Activated CD4-positive, alpha-beta T cell treated with anti-CD3 and anti-CD28 coated beads, Interleukin-2, Interleukin-4, amounts not matched to agents 100 ng/mL and 50 ng/mL, durations not matched to agents 16 hours and 8 hours (primary cell): Measurements from ENCODE around the gene SLC38A5.

Experiments used
- DNase-seq: peaks from one replicate; pipeline ENCODE4 v3.0.0-alpha.2; 2020; ENCODE audit warnings: low spot score

SLC38A5 gene

DNA sequence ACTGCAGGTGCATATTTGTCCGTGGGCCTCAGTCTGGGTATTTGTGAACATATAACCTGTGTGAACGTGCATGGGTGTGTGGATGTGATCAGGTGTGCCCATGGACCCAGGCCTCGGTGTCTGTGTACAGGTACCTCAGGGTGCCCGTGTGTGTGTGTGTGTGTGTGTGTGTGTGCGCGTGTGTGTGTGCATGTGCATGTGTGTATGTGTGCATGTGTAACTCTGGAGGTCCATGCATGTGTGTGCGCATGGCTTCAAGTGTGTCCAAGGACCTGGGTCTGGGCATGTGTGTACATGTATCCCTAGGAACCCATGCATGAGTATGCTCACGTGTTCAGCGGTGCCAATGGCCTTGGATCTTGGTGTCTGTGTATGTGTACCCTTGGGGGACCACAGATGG lies 21.7 kb upstream of the SLC38A5 start:
- DNase-seq, result no peak

DNA sequence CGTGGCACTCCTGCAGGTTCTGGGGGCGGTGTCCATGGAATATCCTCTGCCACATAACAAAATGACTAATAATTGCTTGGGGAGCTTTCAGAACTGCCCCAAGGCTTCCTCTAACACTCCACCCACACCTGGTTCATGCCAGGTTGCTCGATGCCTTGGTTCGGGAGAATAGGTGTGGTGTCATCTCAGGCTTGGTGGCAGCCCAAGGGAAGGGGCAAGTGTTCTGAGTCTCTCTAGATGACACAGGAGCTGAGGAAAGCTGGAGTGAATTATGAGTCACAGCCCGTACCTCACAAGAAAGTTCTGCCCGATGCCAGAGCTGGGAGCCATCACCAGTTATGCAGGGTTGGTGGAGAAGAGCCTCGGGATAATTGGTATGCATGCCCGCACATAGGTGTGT lies 20.6 kb upstream of the SLC38A5 start:
- DNase-seq, result no peak

DNA sequence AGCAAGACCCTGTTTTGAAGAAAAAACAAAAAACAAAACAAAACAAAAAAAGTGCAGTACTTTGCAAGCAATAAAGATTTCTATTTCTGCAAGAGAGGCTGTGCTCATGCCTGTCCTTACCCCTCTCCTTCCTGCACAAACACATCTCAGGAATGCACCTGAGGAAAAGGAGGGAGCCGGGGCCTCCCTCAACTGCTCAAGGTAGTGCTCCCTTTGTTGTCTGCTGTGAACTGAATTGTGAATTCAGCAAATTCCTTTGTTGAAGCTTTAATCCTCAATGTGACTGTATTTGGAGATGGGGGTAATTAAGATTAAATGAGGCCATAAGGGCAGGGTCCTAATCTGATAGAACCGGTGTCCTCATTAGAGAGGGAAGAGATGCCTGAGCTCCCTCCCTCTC lies 19.8 kb upstream of the SLC38A5 start:
- DNase-seq, result no peak

DNA sequence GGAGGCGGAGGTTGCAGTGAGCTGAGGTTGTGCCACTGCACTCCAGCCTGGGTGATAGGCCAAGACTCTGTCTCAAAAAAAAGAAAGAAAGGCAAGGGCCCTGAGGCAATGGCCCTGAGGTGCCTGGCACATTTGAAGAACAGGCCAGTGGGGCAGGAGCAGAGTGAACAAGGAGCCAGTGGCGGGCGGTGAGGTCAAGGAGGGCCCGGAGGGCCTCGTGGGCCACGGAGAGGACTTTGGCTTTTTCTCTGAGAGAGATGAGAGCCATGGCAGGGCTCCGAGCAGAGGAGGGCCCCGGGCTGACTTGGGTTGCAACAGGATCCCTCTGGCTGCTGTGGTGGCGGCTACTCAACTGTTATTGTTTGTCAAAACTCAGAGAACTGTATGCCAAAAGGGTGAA lies 19.2 kb upstream of the SLC38A5 start:
- DNase-seq, result no peak

DNA sequence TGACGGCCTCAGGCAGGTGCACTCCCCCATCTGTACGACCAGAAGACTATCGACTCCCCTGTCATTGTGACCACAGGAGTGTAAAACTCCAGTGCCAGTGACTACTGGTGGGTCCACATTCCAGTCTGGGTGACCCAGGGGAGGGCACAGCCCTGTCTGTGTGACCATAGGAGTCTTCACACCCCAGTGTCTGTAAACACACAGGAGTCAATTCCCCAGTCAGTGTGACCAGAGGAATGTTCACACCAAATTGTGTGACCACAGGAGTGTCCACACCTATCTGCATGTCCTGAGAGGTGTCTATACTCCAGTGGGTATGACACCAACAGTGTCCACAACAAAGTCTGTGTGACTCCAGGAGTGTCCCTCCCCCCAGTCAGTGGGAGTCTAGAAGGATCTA lies 18.0 kb upstream of the SLC38A5 start:
- DNase-seq, result no peak

DNA sequence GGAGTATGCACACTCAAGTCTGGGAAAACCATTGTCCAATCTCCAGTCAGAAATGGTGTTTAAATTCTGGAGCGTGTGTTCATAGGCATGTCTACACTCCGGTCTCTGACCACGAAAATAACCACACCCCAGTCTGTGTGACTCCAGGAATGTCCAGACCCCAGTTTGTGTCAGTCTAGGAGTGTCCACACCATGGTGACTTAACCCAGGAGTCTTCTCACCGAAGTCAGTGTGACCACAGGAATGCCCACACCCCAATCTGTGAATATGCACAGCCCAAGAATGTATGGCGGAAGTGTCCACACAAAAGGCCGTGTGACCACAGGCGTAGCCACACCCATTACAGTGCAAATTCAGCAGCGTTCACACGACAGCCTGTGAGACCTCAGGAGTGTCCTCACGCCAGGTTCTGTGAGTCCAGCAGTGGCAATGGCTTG lies 17.3 kb upstream of the SLC38A5 start:
- no peak for DNase-seq

DNA sequence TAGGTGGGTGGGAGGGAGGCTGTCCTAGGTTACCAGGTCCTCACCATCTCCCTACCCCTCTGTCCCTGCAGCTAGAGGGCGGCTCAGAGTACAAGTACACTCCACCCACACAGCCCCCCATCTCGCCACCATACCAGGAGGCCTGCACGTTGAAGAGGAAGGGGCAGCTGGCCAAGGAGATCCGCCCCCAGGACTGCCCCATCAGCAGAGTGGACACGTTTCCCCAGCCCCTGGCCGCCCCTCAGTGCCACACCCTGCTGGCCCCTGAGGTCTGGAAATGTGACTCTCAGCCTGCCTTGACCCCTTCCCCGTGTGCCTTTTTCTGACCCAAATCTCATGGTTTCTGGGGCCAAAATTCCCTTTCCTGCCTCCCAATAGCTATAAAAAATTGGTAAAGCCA lies 12.5 kb upstream of the SLC38A5 start:
- DNase-seq, result no peak

DNA sequence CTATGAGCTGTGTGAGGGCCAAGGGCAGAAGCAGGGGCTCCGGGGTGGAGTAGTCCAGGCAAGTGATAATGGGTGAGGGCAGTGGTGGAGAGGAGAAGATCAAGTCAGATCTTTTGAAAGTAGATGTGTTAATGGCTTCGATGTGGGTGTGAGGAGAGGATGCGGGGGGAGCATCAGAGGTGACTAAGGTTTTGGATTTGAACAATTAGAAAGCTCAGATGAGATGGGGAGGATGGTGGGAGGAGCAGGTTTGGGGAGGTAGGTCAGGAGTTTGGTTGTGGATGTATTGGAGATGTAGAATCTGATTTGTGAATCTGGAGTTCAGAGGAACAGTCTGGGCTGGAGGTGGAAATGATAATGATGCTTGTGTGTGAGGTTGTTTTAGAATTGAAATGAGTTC lies 10.5 kb upstream of the SLC38A5 start:
- DNase-seq, result no peak

DNA sequence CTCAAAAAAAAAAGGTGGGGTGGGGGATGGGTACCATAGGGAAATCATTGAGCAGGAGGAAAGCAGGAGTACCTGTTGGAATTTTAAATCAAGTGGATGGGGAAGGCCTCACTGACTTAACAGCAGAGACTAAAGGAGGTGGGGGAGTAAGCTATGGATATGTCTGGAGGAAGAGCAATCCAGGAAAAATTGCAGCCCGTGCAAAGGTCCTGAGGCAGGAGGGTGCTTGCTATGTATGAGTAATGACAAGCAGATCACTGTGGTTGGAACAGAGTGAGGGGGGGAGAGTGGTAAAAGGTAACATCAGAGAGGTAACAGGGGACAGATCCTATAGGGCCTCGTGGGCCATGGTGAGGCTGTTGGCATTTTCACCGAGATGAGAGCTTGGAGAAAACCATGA lies 10.1 kb upstream of the SLC38A5 start:
- no peak for DNase-seq

DNA sequence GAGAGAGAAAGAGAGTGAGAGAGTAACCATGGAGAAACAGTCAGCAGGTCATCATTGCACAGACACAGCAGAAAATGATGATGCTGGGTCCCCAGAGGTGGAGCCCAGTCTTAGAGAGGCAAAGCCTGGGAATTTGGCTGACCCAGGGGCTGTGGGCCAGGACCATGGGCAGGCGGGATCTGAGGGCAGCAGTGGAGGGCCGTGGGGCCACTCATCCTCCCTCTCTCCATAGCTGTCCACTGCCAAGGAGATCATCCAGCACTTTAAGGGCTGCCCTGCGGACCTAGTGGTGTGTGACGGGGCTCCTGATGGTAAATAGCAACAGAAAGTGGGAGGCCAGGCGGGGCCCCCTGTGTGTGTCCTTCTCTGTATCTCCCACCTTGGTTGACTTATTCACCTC lies 8.7 kb upstream of the SLC38A5 start:
- DNase-seq, result no peak

DNA sequence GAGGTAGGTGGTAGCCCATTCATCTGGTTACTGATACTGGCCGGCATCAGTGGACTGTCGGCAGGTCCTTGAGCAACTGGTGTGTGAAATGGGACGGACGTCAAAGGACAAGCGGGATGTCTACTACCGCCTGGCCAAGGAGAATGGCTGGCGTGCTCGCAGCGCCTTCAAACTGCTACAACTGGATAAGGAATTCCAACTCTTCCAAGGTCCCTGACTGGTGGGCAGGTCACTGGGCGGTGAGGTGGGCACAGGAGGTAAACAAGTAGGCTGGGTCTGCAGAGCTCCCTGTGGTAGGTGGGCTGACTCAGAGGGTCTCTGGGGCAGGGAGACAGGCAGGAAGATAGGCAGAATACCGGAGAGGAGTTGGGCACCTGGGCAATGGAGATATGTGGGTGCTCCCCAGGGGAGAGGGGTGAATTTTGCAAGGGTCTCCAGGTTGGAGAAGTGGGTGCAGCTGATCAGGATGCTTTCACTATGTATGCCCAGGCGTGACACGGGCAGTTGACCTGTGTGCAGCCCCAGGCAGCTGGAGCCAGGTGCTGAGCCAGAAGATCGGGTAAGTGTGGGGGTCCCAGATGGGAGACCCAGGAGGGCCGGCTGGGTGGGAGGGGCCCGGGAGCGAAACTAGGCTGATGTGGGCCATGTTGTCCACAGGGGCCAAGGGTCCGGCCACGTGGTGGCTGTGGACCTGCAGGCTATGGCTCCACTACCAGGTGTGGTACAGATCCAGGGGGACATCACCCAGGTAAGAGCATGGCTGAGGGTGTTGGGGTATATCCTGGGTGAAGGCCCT lies 8.1 kb upstream of the SLC38A5 start:
- no peak for DNase-seq

DNA sequence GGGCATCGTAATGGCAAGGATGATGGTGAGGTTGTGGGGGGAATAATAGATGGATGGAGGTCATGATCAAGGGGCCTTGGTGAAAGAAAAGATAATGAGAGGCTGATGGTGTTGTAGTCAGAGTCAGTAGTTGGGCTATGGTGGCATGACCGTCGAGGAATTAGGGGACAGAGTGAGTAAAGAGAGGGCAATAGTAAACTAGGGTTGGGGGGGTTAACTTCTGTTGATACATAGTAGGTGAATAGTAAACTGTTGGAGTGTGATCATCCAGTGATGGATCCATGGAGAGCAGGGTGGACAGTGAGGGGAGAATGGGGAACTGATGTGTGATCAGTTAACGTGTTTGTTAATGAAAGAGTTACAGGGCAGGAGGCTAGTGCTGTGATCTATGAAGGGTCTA lies 6.9 kb upstream of the SLC38A5 start:
- DNase-seq, result no peak

DNA sequence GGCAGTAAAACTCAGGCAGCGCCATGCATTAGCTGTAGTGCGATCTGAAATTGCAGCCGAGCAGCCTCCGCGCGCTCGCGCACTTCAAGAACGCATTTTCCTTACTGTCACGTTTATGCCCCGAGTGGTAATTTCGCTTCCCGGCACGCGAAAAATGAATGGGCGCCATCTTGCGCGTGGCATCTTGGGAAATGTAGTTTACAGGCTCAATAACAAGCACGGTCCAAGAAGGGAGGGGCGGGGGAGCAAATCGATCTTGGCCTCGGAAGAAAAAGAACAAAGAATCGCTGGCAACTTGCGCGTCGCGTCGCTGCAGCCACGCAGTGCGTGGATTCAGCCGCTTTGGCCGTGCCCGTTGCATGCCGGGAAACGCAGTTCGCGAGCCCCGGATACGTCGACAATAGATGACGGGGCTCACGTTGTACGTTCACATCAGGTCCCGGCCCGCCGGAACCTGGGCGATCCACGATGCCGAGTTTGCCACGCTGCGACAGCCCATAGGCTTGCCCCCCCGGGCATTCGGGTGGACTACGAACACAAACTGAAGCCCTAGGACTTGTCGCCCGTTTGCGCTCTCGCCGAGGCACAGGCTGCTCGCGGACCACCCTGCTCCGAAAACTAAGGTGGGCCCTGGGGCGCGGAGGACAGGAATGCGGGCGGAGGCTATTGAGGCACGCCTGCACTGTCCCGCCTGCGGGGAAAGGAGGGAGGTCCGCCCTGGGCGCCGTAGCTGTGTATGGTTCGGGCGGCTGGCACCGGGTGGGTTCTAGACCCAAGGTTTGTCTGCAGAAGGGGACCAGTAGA lies 5.9 kb upstream of the SLC38A5 start, which contains the start of gene FTSJ1:
Gene FTSJ1, plus strand, starts transcription at position 426 of the 804 bp plus-strand sequence. CDS start 1,849 bp downstream, outside the sequence.
- peak; percentile 88 for DNase-seq

DNA sequence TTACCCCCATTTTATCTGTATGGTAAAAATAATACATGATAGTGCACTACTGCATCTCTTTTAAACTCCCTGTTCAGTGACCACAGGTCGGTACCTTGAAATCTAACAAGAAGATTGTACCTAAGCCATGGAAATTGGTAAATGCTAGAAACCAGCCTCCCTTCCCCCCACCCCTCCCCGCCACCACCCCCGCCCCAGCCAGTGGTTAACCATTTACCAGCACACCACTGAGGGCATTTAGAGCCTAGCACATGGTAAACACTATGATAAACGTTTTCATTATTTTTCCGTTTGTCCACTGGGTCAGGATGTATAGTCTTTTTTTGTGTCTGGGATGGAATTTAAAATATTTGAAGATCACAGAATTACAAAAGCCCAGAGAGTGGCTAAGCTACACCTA lies 5.2 kb upstream of the SLC38A5 start:
- DNase-seq, result no peak

DNA sequence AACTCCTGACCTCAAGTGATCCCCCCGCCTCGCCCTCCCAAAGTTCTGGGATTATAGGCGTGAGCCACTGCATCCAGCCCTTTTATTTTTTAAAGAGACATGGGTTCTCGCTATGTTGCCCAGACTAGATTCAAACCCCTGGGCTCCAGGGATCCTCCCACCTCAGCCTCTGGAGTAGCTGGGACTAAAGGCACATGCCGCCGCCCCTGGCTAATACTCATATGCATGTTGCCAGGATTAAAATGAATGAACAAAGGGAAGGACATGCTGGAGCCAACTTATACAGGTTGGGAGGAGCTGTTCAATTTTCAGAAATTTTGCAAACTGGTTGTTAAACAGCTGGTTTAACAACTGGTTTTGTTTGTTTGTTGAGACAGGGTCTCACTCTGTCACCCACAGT lies 4.5 kb upstream of the SLC38A5 start:
- DNase-seq, result no peak

DNA sequence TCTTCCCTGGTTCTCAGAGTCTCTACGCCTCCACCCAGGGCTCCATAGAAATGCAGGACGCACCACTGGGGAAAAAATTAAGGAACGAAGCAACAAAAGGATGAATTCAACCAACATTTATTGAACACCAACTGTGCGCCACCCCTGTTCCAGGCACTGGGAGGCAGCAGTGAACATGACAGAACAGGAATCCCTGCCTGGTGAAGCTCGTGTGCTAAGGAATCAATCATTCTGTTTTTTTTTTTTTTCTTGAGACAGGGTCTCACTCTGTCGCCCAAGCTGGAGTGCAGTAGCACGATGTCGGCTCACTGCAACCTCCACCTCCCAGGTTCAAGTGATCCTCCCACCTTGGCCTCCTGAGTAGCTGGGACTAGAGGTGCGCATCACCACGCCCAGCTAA lies 4.1 kb upstream of the SLC38A5 start:
- no peak for DNase-seq

DNA sequence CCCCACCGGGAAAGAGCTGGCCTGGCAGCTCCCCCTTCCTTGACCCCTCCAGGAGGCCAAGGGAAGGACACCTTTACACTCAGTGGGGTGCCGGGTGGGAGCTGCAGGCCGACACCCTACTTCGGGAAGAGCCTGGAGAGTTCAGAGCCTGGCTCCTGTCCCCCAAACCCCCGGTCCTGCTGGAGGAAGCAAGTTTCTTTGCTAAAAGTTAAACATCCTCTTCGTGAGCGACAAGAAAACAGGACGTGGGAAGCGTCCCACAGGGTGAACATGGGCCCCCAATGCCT lies 3.6 kb upstream of the SLC38A5 start:
- DNase-seq, result no peak

DNA sequence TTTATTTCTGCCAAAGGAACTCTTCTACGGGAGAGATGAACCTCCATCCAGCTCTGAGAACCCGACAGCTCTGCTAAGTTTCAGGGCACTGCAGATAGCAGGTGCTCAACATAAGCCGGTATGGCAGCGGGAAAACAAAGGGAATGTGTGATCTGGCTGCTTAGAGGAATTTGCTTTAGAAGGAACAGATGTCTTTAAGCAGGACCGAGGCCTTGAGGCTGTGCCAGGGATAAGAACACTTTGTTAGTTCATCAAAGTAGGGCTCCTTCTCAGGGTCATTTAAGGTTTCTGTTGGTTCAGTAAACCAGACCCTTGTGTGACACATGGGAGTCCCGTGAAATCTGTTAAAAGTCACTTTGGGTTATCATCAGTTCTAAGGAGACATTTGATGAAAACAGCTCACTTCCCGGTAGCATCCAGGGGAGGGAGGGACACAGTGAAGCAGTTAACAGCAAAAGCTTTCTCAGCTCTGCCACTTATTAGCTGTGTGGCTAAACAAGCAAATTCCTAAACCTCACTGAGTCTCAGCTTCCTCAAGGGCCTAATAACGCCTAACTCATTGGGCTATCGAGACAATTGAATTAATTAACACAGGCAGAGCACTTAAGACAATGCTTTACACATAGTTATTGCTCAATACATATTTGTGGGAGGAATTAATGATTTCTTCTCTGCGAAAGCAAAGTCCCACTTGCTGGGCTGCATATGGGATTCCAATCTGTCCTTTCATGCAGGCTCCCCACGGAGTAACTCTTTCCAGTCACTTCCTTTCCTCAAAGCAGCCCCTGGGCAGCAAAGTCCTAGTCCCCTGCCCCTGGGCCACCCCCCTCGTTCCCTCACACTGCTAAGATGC lies 3.0 kb upstream of the SLC38A5 start:
- DNase-seq, result no peak

DNA sequence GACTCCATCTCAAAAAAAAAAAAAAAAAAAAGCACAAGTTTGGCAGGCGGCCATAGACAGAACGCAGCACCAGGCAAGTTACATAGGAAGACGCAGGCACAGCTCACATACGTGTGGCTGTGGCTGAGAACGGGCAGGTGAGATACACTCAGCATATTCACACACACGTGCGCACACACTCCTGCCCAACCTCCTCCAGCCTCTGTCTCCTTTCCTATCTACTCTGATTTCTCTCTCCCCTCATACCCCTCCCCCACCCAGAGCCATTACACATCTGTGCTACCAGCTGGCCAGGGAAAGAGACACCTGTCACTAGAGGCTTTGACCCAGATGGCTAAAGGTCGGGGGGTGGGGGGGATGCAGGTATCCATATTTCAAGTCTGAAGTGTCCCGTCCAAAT lies 2.2 kb upstream of the SLC38A5 start:
- DNase-seq, result no peak

DNA sequence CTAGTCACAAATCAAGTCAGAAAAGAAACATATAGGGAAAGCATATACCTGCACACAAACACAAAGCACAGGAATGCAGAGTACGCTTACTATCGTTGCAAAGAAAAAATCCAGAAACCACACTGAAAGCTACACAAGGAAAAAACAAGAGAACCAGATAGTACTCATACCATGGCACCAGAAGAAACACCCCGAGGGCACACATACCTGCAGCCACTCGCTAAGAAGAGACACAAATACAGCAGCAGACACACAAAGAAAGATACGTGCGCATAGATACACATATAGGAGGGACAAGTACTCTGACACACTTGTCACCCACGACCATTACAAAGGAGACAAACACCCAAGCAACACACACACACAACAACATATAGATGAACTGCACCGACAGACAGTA lies 1.4 kb upstream of the SLC38A5 start:
- no peak for DNase-seq

DNA sequence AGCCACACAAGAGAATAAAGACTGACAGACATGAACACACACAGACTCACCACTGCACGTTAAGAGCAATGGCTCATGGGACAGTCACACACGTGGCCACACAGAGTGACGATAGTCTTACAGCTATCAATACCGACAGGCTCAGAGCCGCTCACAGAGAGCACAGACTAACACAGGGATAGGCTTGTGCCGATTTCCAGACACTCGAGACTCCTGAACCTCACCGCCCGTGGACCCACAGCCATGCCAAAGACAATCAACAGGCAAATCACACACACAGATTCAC lies 716 bp upstream of the SLC38A5 start:
- DNase-seq, result no peak

DNA sequence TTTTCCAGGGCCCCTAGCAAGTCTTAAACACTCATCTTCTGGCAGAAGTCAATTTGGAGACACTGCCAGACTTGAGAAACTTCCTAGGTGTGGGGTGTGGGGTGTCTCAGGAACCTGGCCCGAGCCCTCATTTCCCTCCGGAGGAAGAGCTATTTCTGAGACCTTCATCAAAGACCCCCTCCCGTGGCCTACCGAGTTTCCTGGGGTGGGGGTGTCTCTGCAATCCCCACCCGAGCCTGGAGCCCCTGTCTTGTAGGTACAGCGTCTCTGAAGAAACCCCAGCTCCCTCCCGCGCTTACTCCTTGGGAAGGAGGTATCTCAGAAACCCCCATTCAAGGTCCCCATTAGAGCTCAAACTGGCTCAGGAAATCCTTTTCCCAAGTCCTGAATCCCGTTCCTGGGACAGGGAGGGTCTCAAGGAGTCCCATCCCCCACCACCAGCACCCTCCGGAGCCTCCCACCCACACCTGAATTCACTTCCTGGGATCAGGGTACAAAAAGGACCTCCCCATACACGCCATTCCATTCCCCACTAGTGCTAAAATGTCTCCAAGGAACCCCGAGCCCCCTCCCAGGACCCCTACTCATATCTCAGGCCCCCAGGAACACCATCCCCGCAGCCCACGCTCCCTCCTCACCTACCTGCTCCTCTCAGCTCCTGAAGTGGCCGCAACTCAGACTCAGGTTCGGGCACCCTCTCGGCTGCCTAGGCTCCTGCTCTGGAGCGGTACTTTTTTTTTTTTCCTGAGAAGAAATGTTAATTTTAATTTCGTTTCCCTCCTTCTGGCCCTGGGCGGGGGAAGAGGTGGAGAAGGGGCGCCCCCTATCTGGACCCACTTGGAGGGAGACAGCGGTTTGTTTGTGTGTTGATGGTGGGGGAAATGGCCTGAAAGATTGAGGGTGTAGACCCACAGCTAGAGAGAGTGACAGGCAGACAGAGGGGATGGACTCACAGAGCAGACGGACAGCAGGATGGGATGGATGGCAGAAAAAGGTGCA lies 1.1 kb downstream of the SLC38A5 start:
- peak; percentile 50 for DNase-seq
